HTERT RPE-1 (cell line): ENCODE measurements around the gene IMPG1.
"Not testable (repeated sequence)": the region's sequence is repeated elsewhere in the genome, so short reads cannot be mapped to it uniquely, and the experiment has no call there.

ENCODE experiments used
- in situ Hi-C: fragments of 300-500 bp; cut with MboI; formaldehyde crosslinking; loops from 4 replicates; pipeline ENCODE4 v1.14.3; 2020; ENCODE audit warnings: low sequenced_read_pairs

IMPG1 gene

GRCh38 chr6:75947935-75948334 is 124.5 kb downstream of the IMPG1 start:
- in situ Hi-C loops: no loop called here

DNA sequence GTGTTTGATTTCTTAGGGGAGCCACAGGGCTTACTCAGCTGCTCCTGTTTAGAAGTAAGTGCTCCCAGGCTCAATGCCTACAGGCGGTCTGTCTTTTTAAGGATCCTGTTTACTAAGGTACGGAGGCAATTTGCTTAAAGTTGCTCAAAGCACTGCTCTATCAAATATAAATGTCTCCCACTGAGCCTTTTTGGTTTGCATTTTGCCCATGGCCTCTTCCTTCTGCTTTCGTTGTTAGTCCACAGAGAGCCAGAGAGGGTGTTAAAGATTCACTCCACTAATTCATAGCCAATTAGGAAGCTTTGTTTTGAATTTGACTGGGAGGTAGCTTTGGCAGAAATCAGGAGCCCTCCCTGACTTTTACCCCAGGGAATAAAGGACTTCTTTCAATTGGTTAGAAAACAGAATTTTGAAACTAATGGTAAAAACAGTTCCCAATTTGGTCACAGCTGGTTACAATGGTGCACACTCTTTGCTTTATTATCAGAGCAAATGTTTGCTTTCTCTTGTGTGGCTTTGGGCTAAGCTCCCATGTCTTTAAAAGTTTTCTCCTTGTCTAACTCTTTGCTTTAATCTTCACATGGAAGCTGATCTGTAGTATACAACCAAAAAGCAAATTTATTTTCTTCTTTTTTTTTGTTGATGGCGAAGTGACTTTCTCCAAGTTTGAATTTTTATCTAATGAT is 126.2 kb downstream of the IMPG1 start:
- in situ Hi-C loops: no loop called here

- in situ Hi-C loops: no loop called here
Observed at GRCh38 chr6:75943381-75943780, 129.1 kb downstream of the IMPG1 start.

- in situ Hi-C loops: no loop called here
Observed at GRCh38 chr6:75941509-75941908, 131.0 kb downstream of the IMPG1 start.

DNA sequence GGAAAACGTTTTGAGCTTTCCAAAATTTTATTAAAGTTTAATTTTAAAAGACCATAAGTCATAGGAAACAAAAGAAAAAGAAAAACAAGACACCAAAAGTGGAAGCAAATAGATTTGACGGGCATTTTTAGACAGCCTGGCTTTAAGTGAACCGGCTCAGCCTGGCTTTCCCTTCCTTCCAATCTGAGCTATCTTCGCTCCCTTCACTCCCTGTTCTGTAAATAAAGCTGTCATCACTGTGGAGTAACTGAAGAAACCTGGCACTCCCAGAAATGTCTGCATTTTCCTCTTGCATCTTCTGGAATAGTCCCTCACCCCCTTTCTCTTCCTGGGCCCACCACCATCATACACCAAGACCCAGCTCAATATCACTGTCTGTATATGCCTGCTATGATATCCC is 131.9 kb downstream of the IMPG1 start:
- in situ Hi-C loops: no loop called here

GRCh38 chr6:75937846-75938245 is 134.6 kb downstream of the IMPG1 start:
- in situ Hi-C loops: no loop called here

DNA sequence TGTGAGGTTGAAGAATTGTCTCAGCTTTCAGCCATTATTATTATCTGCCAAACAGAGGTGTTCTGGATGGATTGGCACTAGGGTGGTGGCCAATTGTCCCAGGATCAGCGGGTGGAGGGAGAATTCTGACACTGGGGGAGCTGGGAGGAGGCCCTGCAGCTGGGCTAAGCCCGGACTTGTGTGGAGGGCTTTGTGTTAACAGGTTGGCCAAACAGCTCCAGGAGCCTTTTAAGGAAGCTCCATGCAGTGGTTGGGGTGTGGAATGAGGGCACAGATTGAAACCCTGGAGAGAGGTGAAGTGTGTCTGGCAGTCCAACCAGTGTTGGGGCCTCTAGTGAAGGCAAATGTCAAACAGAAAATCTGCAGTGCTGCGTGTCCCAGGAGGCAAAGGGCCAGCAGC is 135.8 kb downstream of the IMPG1 start:
- in situ Hi-C loops: no loop called here

DNA sequence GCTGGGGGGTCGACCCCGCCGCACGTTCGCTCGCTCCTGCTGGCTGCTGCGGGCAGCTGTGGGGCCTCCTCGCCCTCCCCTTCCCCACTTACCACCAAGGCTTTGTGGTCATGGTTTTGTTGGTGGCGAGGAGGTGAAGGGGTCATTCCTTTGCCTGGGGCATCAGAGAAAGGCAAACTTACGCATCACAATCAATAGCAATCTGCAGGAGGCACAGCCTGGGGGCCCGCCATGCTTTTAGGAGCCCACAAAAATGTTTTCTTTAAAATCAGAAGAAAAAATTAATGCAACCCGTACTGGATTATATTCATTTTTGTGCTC is 137.0 kb downstream of the IMPG1 start:
- in situ Hi-C loops: no loop called here

DNA sequence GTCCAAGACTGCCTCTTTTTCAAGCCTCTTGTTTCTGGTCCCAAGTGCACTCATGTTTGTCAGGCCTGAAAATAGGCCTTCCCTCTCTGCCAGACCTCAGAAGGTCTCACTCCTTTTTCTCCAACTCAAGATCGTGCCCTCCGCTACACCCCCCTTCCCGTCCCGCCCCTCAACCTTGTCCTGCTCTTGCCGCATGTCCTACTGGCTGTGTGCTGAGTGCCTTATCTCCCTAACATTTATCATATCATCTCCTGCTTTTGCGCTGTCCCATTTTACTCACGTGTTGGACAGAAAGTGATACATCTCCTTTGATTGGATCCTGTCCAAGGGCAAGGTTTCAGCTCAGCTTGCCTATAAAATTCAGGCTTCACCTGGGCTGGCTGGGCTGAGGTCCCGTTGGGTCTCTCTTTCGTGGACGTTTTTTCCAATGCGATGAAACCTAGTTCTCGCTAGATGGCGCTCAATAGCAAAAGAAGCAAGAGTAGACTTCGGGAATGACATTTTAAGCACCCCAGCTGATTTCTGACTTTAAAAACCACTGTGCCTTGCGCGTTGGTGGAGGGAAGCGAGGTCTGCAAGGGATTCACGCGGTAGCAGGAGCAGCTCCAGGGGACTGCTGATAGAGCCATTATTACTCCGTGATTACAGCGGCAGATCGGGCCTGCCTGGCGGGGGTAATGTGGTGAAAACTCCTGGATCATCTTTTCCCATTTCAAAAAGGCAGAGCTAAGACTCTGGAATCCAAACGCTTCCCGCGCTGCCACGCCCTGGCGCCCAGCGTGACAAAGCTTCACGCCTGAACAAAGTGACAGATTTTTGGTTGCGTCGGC is 137.6 kb downstream of the IMPG1 start:
- in situ Hi-C loops: no loop called here

DNA sequence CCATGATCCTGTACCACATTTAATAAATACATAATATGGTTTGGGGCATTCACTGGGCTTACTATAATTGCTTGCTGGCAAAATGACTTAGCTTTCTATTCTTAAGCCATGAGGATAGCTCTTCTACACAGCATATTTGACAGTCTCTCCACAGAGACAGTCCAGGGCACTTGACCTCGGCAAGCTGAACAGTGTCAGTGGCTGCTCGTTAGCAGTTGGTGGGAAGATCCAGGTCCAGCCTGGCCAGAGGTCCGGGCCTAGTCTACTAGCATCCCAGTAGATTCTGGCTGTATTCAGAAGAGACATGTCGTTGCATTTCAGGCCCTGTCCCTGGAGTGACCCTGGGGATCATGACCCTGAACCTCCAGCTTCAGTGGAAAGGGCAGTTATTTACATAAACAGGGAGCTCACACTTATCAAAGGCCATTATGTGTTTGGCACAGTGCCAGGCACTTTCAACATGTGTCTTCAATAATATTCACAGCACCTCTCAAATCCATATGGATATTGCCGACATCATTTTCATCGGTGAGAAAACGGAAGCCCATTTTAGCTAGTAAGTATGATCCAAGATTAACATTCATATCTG is 139.0 kb downstream of the IMPG1 start:
- in situ Hi-C loops: no loop called here

DNA sequence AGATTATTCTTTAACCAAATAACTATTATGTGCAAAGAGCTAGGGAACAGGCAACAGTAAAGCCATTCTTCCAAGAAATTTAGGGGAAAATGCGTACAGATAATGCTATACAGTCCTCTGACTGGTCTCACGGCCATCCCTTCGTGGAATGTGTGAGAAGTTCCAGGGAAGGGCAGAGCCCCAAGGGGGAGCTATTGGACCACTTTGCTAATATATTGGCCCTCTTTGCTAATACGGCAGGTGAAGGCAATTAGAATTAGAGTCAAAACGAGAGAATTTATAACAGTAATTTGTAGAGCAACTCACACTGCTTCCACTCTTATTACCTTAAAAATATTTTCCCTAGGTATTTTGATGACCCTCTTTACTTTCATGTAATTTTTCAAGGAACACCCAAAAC is 140.4 kb downstream of the IMPG1 start:
- in situ Hi-C loops: no loop called here

GRCh38 chr6:75931011-75931680 is 141.3 kb downstream of the IMPG1 start:
- in situ Hi-C loops: no loop called here

GRCh38 chr6:75926293-75927168 is 145.9 kb downstream of the IMPG1 start:
- in situ Hi-C loops: no loop called here

- in situ Hi-C loops: no loop called here
Observed at GRCh38 chr6:75922226-75922625, 150.2 kb downstream of the IMPG1 start.

GRCh38 chr6:75913040-75913439 is 159.4 kb downstream of the IMPG1 start:
- in situ Hi-C loops: no loop called here

DNA sequence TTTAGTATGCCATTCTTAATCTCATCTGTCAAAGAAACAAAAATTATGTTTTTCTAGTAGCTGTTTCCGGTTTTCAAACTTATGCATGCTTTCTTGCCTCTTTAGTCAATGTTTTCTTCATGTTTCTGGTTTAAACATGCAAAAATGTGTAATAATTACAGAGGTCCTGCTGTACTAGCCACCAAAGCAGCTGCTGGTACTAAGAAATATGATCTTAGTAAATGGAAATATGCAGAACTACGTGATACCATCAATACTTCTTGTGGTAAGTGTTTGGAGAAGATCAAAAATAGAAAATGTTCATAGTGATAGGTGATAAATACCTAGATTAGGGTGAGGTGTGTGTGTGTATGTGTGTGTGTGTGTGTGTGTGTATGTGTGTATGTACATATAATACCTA is 165.0 kb downstream of the IMPG1 start:
- in situ Hi-C loops: no loop called here

DNA sequence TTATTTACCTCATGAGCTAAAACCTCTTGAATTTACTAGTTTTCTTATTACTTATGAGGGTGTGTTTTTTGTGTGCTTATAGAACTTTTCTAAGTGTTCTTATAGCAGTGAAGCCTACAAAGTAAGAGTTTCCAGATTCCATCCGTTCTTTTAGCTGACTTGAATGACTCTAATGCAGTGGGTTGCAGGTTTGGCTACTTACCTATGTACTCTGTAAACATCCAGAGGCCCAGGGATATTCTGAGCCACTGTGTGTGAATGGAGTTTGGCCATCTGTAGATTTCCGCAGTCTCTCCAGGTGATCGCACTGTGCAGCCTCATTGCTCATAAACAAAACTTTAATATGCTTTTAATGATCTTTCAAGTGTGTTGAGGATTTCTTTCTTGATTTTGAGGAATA is 165.6 kb downstream of the IMPG1 start:
- in situ Hi-C loops: no loop called here

GRCh38 chr6:75905129-75905528 is 167.3 kb downstream of the IMPG1 start:
- in situ Hi-C loops: not testable (repeated sequence)

DNA sequence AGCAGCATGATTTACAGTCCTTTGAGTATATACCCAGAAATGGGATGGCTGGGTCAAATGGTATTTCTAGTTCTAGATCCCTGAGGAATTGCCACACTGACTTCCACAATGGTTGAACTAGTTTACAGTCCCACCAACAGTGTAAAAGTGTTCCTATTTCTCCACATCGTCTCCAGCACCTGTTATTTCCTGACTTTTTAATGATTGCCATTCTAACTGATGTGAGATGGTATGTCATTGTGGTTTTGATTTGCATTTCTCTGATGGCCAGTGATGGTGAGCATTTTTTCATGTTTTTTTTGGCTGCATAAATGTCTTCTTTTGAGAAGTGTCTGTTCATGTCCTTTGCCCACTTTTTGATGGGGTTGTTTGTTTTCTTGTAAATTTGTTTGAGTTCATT is 172.2 kb downstream of the IMPG1 start:
- in situ Hi-C loops: not testable (repeated sequence)

DNA sequence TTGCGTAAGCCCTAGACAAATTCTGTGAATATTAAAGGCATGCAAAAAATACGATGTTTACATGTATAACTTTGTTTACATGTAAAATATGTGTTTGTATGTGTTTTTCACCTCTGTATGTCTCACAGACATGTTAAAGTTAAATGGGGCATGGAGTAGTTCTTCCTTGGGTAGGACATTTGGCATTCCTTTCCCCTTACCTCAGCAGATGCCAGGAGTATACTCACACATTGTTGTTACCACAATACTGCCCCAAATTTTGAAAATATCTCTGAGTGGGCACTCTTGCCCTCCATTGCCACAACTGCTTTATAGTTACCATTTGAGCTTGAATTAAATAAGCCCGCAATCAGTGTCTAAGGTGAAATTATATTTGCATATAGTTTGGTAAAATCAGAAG is 175.9 kb downstream of the IMPG1 start:
- in situ Hi-C loops: no loop called here

DNA sequence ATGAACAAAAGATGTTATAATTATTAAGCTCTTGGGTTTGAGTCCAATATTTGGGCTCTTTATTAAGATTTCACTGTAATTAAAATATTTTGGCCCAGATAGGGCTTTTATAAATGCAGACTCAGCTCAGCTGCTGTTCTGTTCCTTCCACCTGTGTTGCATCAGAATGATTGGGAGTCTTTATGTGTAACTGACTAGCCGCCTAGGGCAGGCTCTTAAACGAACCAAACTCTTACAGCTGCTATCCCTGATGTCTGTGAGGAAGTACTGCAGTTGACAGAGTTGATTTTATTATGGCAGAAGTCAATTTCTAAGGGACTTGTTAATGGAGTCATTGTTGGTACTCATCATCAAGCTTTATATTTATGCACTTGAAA is 178.7 kb downstream of the IMPG1 start:
- in situ Hi-C loops: no loop called here
